Right forelimb (tissue), 1 donor: ENCODE data around the gene RBMS3.
A peak's percentile ranks its signal among the peaks of the same experiment; 100 is the strongest.

ENCODE experiments used
- DNase-seq: peaks from one replicate; pipeline ENCODE4 v3.0.0-alpha.2; 2018

Gene RBMS3

DNA sequence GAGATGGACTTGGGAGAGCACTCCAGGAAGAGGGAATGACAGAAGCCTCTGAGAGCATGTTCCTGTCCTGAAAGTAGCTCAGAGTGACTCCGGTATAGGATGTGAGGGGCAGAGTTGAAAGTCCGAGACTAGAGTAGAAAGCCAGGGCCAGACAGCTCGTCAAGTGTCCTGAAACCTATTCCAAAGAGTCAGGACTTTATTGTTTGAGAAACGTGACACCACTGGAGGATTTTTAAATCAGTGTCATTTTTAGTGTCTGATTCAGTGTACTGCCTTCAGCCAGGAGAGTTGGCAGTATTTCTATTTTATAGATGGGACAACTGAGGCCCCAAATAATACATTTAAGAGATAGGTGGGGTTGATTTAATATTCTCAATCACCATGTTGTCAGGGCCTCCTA, 1.6 kb upstream of the RBMS3 start:
- DNase-seq: no peak

DNA sequence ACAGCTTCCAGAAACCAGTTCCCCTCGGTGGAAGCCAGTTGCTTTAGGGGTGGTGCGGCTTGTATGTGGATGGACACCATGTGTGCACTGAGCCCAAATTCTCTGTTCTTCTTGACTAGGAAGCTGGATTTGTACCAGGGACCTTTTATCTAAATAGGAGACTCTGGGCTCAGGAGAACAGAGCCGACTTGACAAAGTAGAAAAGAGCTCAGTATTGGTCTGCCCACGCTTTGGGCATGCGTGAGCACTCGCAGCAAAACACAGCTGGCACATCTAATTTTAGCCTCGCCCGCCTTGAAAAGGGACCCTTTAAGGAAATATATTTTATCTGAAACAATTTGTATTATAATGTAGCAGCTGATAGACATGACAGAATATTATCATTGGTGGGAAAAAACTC, 1.1 kb upstream of the RBMS3 start:
- no peak for DNase-seq

DNA sequence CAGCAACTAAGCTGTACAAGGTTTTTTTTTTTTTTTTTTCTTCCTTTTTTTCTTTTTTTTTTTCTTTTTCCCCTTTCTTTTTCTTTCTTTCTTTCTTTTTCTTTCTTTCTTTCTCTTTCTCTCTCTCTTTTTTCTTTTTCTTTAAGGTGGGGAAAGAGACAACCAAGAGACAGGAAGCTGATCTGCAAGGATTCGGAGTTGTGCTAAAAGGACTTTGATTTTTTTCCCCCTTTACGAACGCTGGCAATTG, 148 bp downstream of the RBMS3 start:
- DNase-seq: no peak

DNA sequence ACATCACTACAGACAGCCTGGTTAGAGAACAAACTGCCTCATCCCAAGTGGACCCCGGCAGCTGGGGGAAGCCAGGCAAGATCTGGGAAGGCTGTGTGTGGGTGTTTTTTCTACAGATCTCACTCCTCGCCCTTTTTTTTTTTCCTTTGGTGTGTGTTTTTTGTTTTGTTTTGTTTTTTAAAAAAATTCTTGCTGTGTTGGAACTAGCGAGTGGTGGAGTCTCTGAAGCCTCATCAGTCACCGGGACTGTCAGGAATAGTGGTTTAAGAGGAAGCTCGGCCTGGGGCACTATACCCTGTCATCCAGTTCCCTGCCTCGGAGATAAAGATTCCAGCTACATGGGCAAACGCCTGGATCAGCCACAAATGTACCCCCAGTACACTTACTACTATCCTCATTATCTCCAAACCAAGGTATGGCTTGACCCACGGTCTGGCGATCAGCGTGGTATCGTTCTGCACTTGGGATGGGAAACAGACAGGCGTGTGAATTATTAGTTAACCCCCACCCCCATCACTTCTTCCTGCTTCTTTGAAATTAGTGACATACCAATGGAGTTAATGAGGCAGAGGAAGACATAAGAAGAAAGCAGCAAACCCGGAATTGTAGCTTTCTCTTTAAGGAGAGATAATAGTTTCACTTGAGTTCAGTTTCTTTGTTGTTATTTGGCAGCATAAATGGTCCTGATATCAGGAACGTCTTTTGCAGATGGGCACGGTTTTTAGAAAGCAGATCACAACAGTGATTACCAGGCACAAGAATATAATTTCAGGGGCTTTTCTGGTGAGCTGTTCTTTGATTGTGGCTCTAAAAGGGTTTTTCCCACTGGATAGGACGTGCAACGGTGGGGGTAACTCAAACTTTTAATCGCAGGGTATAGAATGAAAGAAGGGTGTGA, 722 bp downstream of the RBMS3 start:
- peak; percentile 75 for DNase-seq

DNA sequence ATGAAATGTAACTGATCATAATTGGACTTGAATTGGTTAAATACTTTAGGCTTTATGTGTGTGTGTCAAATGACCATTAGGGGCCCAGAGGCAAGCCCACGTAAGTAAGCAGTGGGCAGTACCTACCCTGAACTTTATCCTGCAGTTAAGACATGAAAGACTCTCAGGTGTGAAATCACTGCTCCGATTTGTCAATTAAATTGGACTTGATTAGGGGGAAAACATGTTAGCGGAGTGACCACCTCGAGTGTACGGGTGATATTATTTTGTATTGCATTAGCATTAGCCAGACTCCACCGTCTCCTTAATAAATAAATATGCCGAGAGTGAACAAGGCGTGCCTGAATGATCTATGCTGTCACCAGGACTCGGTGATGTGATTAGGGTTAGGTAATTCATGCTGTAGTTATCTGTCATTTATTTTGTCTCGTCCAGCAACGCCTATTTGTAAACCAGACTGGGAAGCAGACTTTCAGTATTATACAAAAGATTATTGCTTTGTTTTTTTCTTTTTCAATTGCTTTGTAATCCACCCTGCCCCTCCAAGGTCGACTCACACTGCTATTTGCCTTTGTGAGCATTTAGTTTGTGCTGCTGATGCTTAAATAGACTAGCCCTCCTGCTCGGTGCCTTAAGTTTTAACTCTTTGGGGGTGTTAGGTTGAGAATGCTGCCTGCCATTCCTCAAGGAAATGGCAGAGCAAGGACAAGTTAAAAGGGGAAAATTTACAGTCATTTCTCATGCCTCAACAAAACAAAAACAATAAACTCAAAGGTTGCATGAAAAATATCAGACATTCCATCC, 1.8 kb downstream of the RBMS3 start:
- peak; percentile 63 for DNase-seq

DNA sequence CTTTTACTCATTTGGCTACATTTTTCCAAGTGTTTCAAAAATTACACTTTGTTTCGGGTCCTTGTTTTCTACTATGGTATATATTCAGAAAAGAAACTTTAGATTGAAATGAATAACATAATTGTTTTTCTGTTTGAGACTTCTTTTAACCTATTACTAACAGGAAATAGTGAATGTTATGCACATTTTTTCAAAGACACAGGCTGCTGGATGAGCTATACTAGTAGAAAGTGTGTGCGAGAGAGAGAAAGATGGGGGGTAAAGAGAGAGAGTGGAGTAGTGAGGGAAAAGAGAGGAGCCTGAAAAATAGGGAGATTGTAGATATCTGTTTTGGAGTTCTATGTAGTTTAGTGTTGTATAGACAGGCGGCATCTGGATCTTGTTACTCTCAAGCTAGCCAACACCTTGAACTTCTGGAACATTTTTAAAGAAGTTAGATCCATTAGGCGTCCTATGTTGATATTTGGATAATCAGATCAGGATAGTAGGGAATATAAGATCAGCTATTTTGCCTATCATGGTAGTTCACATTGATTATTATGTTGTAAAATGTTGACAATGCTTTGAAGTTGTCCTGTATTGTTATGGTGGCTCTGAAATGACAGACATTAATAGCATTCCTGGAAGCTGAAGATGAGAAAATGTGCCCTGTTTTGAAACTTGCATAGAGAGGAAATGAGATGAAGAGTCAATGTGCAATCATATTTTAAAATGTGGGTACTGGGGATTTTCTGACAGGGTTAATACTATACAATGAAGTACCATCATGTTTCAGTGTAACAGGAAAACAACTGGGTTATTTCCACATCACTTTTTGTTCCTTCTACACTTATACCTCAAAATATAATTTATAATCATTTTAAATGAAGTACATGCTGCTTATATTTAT, 2.6 kb downstream of the RBMS3 start:
- no peak for DNase-seq

DNA sequence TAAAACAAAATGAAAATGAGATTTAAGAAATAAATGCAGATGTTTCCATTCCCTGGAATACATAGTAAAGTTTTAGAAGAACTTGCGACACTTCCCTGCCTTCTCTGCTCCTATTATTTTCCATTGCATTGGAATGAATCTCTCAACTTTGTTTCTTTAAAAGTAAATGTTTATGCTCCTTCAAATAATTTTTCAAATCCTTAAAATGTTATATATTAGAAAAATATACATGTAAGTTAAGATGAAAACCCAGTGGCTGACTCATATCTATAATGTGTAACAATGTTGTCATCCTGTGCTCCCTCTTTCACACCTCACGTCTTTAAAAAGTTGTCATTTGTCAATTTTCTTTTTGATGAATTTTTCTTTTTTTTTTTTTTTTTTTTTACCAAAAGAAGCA, 3.6 kb downstream of the RBMS3 start:
- DNase-seq: no peak

DNA sequence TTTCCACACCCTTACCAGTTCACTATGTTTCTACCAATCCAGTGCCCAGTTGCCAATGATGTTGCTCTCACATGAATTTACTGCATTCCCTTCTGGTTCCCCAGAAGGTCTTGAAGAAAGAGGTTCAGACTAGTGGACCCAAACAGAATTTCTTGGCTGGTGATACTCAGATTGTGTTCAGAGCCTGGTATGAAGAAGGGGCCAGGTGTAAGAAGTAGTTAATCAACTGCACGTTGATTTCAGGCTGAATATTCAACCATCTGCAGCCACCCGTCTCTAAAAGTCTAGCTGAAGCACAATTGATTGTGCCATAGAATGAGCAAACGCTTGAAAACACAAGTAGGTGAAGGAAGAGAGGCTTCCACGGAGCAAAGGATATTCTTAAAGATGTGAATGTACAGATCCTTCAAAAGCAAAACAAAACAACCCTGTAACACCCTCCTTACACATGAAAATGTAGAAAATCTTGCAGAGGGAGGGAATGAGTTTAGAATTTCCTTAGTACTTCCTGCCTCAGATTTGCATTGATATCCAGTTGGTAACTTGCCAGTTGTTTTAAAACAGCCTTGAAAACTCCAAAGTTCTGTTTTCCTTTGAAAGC, 4.7 kb downstream of the RBMS3 start:
- DNase-seq: peak; percentile 48

DNA sequence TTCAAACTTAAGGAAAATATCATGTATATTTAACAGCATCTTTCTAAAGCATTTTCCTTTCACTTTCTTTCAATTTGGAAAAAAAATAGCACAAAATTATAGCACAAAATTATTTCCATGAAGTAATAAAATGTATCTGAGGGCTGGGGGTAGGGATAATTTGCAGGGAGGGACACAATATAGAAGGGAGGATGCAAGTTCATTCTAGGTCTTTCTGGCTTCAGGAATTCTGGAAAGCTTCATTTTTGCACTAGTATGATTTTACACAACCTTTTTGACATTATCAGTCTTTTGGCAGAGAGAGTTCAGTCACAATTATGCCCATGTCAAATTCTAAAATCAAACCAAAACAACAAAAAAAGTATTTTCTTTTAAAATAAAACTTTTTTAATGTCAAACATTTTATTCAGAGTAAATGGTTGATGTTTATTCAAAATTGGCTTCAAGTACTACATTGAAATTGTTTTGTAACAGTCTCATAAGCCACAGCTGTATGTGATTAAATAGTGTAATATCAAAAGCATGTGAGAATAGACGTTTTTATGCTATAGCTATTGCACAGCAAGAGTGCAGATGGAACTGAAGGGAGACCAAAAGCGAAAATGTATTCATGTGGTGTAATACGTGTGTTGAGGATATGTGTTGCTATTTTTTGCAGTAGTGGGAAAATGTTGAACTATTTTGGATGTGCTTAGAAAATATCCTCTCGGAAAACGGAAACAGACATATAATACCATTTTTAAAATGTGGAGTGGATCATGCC, 5.8 kb downstream of the RBMS3 start:
- DNase-seq: no peak

DNA sequence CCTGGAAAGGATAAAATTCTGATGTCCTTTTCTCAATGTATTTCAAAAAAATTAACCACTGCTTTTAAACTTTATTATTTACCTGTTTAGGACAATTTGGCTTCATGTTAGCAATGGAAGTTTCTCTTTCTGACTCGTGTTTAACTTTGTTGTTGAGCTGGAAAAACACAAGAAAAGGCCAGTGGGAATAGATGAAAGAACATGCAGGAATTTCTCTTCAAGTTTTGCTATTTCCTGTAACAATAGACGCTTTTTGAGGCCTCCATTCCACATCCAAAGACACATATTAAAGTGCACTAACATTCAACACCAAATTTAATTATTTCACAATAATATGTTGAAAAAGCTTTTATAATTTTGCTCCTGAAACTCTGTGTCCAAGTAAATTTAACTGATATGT, 9.7 kb downstream of the RBMS3 start:
- no peak for DNase-seq

DNA sequence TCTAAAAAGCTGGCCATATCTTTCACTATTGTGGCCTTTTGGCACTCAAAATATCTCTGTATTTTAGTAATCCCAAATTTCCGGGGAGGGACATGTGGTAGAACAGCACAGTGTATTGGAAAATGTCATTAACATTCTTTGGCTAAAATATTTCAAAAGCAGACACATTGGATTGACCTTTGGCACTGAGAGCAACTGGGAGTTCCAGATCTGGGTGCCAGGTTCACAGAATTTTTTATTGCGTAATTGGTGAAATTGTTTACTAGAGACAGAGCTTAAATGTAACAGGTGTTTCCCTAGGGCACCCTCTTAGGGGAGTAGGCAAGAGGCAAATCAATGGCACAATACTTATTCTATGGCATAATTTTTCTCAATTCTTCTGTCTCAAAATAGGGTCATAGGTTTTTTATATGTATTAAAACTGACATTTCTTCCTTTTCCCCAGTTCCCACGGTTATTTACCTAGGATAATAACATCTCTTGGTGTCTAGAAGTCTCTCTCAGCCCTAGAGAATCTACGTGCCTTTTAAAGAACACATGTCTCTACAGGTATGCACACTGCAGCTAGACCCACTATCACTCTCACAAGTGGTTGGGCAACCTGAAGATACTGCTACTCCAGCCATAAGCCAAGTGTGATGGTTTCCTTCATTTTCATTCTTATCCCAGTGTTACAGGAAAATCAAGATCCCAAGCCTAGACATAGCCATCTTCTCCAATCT, 10.6 kb downstream of the RBMS3 start:
- DNase-seq: no peak

DNA sequence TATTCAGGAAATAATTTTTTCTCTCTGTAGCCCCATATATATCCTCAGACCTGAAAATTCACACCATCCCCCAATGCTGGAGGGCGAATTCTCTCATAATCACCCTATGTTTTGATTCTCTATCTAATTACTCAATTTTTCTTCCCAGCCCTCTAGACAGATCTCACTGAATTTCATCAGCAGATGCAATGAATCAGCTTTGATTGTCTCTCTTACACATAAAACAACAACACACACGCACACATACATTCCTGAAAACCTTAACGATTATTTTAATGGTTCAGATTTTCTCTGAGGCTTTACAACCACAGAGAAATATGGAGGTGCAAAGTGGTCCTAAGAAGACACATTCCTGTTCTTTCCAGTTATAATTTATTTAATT, 11.1 kb downstream of the RBMS3 start:
- no peak for DNase-seq

DNA sequence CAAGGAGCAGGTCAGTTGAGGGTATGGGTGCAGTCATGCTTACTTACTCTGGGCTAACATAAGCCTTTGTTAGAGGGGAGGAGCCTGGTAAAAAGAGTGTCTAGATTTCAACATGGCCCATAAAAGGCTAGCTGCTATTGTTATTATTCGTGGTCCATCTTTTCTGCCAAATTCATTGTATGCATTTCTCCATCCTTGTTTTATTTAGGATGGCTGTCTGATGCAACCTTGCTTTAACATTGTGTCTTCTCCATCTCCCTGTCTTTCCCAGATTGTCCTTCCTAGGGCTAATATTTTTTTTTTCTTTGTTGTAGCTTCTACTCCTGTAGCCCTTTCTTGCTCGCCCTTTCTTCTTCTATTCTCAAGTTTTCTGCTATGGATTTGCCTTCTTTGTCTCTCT, 12.6 kb downstream of the RBMS3 start:
- DNase-seq: no peak

DNA sequence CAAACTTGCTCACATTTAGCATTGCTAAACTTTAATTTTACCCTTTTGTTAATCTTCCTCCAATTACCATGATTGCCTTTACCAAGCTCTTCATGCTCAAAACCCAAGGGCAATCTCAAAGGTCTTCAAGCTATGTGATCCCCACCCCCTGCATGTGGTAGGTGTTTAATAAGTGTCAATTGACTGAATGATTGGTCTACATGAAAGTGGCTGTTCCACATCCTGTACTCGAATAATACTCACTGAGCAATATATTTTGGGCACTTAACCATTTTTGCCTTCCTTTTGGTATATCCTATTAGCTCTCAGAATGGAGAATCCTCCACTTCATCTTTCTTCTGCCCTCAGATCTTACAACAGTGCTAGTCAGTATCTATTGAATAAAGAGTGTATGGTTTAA, 17.1 kb downstream of the RBMS3 start:
- no peak for DNase-seq

DNA sequence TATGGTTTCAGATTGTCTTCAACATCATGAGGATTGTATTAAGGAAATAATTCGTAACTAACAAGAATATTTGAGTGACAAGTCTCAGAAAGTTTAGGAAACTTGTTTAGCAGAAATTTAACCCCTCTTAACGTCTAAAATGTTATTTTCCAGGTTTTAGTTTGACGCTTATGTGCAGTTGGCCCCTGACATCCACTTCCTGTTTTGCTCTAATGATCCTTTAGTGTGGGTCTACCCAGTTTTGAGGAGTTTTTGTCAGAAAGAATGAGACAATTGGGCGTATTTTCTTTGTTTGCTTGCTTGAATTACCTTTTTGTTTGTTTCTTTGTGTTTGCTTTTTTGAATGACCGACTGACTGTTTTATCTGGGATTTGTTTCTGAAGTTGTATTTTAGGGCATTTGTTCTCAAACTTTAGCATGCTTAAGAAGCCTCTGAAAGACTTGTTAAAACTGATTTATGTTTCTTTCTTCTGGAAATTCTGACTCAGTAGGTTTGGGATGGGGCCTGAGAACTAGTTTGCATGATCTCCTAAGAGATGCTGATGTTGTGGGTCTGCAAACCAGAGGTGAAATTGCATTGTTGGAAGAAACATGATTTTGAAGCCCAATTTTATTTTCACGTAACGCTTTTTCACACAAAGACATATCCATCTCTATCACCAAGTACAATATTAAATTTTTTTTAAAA, 20.6 kb downstream of the RBMS3 start:
- DNase-seq: no peak

DNA sequence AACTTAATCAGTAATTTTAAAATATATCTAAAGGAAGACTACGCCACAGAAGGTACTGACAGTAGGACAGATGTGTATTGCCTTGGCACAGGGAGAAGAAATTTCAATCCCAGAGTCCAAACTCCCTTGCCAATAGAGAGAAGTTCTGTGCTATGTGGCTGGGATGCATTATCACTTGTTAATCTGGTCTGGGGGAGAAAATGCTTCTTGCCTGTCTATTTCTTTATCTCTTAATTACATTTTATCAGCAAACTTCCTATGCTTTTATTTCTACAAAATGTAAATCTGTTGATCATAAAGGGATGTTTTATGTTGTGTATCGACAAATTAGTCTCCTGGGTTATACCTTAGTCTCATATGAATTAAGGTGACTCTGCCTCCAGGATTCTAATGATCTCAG, 21.7 kb downstream of the RBMS3 start:
- no peak for DNase-seq

DNA sequence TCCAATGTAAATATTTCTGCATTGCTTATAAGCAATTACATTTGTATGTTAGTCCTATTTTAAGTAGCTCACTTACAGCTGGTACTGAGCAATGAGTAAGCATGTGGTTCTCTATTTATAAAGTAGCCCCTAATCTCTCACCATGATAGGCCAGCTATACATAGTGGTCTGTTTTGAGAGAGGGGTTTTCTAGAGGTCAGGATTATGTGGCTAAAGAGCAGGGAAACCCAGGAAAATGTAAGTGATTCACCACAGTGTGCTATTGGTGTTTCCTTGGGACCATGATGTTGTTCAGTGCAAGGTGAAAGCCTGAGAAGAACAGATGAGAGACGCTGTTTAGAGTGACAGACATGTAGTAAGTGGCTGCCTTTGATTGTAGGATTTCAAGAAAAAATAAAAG, 26.4 kb downstream of the RBMS3 start:
- DNase-seq: no peak

DNA sequence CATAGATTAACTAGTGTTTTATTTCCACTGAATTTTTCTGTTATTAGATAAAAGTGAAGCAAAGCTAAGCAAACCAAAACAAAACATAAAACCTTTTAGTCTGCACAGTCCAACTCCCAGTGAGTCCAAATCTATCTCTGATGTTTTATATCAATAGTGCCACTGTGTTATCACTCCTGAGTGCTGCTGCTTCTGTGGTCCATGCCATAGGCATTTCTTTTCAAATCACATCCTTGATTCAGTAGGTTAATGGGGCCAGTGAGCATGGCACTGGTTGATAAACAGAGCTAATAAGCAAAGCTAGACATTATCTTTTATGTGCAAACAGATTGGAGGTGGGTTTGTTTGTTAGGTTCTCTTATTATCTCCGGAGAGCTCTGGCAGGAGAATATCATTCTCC, 30.0 kb downstream of the RBMS3 start:
- no peak for DNase-seq

DNA sequence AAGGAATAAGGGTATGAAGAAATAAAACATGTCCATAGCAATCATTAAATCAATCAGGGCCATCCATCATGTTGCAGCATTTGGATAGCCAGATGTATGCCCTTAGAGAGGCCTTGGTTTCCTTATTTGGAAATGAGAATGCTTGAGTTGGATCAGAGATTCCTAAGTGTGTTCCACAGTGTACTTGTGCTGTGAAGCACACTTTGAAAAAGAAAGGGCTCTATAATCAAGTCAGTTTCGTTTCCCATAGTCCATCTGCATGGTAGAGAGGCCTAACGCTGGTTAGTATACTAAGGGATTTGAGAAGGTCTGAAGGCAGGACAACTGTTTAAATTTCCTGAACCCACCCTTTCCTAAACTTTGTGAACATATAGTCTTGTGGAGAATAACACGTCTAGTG, 30.9 kb downstream of the RBMS3 start:
- DNase-seq: no peak

DNA sequence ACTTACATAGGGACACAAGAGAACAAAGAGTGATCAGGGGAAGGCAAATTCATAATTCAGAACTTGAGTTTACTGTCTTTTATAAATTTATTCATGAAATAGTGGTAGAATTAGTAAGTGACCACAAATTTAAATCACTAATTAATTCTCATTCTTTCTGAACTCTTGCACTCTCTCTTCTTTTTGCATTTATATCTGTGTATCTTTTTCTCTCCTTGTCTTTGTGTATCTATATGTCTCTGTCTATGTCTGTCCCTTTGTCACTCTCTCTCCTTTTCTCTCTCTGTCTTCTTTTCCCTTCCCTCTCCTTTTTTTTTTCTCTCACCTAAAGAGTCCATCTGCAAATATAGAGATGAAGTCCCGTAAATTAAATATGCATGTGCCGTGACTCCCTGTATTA, 31.5 kb downstream of the RBMS3 start:
- DNase-seq: no peak

DNA sequence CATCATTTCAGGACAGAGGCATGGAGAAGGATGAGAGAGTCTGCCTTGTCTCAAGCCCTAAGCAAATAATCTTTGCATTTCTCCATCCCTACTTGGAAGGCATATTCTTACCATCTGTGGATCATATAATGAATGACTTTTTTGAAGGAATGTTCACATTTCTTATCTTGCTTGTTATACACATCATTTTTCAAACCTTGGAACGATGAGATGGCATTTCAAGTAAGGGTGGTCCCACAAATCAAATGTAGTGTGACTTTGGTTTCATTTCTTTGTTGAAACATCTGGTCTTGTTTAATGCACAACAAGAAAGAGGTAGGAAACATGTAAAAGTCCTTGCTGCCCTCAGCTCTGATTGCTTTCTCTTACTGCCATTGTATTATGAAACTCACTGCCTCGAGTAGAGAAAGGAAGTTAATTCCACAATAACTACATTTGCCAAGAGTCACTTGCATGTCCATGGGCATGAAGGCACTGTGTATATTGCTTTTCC, 32.1 kb downstream of the RBMS3 start:
- no peak for DNase-seq
